NCI-H748 treated with DMSO at 0.1 percent for 48 hours (cell line): ENCODE results near the gene EIF1AD.

ENCODE experiments used
- DNase-seq: peaks from one replicate; lab custom pipeline; 2025; lab: John Stamatoyannopoulos, UW

The EIF1AD gene

GRCh38 chr11:66004186-66004585 is 2.2 kb upstream of the EIF1AD start:
- no peak for DNase-seq

GRCh38 chr11:66003291-66003690 is 1.3 kb upstream of the EIF1AD start:
- no peak for DNase-seq

- DNase-seq = peak; percentile 42
Observed at GRCh38 chr11:66002648-66003225, 780 bp upstream of the EIF1AD start.

GRCh38 chr11:65997286-65997685 is 4.7 kb downstream of the EIF1AD start:
- DNase-seq = no peak

GRCh38 chr11:65992056-65992455 is 9.9 kb downstream of the EIF1AD start:
- no peak for DNase-seq

- DNase-seq = peak; percentile 91
Observed at GRCh38 chr11:65988791-65989592, 13.0 kb downstream of the EIF1AD start.

- DNase-seq = no peak
Observed at GRCh38 chr11:65987336-65987735, 14.6 kb downstream of the EIF1AD start.

- no peak for DNase-seq
Observed at GRCh38 chr11:65983589-65983987, 18.4 kb downstream of the EIF1AD start.

GRCh38 chr11:65982824-65983588 is 19.0 kb downstream of the EIF1AD start:
- DNase-seq = no peak

GRCh38 chr11:65981972-65982823 is 19.8 kb downstream of the EIF1AD start:
- no peak for DNase-seq

GRCh38 chr11:65981101-65981740 is 20.7 kb downstream of the EIF1AD start:
- no peak for DNase-seq

GRCh38 chr11:65979261-65979759 is 22.6 kb downstream of the EIF1AD start:
- DNase-seq = no peak

- no peak for DNase-seq
Observed at GRCh38 chr11:65978391-65979238, 23.3 kb downstream of the EIF1AD start.

GRCh38 chr11:65977621-65978390 is 24.2 kb downstream of the EIF1AD start:
- DNase-seq = no peak

- no peak for DNase-seq
Observed at GRCh38 chr11:65976216-65977176, 25.5 kb downstream of the EIF1AD start.

- no peak for DNase-seq
Observed at GRCh38 chr11:65975771-65976170, 26.2 kb downstream of the EIF1AD start.

- no peak for DNase-seq
Observed at GRCh38 chr11:65973439-65974110, 28.4 kb downstream of the EIF1AD start.

- no peak for DNase-seq
Observed at GRCh38 chr11:65972116-65972515, 29.8 kb downstream of the EIF1AD start.
